ENCODE results near the gene MFSD12. TPM values are rescaled to one million over a fixed set of nuclear protein-coding genes. Genes with fewer than 3 reads are reported as not detected.

Gene MFSD12
- total RNA-seq (2021) = 44.7 and 48.2 TPM in 2 replicates
- percentile 44 among the genes with signal in this experiment for Bru-seq, nascent RNA
- BruChase-seq, experiment 1, labeled RNA remaining after a 2-hour chase = percentile 55 among the genes with signal in this experiment
- BruChase-seq, experiment 2, labeled RNA remaining after a 6-hour chase = percentile 59 among the genes with signal in this experiment
- long read RNA-seq, transcript MFSD12-201 (10 exons, 2,124 nt) = major isoform, 20 of 40 reads
- long read RNA-seq, partial matches to known transcripts = 4 of 40 reads
- long read RNA-seq, other reads (novel, unspliced or antisense) = 14 of 40 reads

DNA sequence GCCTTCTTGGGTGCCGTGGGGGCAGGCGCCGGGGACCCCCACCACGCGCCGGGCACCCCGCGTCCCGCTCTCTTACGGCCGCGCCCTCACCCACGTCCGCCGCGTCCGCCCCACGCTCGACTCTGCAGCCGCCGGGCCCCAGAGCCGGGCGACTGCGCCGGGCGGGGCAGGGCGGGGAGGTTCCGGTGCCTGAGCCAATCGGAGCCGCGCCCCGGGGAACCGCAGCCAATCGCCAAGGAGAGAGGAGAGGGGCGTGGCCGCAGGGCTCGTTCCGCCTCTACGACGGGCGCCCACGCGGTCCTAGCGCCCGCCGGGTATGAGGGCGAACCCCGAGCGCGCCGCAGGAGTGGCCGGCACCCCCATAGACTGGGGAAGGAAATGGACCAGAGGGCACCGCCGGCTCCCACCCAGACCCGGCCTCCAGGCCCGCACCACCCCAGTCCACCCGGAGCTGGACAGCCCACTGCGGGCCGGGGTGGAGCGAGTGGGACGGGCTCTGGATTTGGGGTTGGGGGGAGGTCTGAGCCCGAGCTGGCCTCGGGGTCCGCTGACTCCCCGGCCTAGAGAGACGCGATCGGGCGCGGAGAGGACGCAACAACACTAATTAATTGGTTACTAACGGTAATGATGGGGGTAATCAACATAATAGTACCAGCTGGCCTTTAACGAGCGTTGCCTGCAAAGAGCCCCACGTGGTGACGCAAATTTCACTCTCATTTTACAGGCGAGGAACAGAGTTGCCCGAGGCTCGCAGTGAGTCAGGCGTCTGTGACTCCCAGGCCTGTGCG is at the start of gene MFSD12:
MFSD12 (minus strand) TSS at position 126 of the 788 bp plus-strand sequence. CDS start 183 bp downstream, outside the sequence.
- Histone ChIP-seq H3K4me1 (ENCODE audit: insufficient read depth, low read length, poor library complexity, severe bottlenecking) (peaks cover 16% of the 10 kb centered on the region), H3K36me3 (ENCODE audit: insufficient read depth, low read length, poor library complexity, severe bottlenecking) (no peaks in the 10 kb centered on the region), H3K27me3 (replicated peaks; ENCODE audit: insufficient read depth, low read depth, low read length, poor library complexity) (no peaks in the 10 kb centered on the region), H3K4me3 (ENCODE audit: low read depth, low read length, poor library complexity, severe bottlenecking) (peak within 1 kb of the TSS; percentile 92), H3K9me3 (ENCODE audit: low read depth, low read length, poor library complexity, severe bottlenecking) (no peaks in the 10 kb centered on the region), H3K27ac (ENCODE audit: low read depth, low read length, poor library complexity, severe bottlenecking) (peak within 1 kb of the TSS; percentile 79)
- ChIA-PET POLR2A (ENCODE audit: low non-redundant PET) (no interaction called here), CTCF (interaction anchor here (0.5 kb wide), 1 partner anchor 125 kb away, joined by 5 read pairs; no protein-coding TSS in a partner anchor)
- BruUV-seq (replicated peaks) = no TSS peak
- intact Hi-C loops (cut with micrococcal nuclease; ENCODE audit: unreplicated experiment) = no loop called here
- peak; percentile 97 for DNase-seq (ENCODE audit: low spot score)
- no peak for TF ChIP-seq EZH2 (IDR thresholded peaks at IDR 0.05; ENCODE audit: borderline replicate concordance, low read depth, low read length, poor library complexity, severe bottlenecking)
- TF ChIP-seq, protein P1, sequence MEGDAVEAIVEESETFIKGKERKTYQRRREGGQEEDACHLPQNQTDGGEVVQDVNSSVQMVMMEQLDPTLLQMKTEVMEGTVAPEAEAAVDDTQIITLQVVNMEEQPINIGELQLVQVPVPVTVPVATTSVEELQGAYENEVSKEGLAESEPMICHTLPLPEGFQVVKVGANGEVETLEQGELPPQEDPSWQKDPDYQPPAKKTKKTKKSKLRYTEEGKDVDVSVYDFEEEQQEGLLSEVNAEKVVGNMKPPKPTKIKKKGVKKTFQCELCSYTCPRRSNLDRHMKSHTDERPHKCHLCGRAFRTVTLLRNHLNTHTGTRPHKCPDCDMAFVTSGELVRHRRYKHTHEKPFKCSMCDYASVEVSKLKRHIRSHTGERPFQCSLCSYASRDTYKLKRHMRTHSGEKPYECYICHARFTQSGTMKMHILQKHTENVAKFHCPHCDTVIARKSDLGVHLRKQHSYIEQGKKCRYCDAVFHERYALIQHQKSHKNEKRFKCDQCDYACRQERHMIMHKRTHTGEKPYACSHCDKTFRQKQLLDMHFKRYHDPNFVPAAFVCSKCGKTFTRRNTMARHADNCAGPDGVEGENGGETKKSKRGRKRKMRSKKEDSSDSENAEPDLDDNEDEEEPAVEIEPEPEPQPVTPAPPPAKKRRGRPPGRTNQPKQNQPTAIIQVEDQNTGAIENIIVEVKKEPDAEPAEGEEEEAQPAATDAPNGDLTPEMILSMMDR (conservative IDR thresholded peaks at IDR 0.05; ENCODE audit: low read depth, low read length) = no peak

DNA sequence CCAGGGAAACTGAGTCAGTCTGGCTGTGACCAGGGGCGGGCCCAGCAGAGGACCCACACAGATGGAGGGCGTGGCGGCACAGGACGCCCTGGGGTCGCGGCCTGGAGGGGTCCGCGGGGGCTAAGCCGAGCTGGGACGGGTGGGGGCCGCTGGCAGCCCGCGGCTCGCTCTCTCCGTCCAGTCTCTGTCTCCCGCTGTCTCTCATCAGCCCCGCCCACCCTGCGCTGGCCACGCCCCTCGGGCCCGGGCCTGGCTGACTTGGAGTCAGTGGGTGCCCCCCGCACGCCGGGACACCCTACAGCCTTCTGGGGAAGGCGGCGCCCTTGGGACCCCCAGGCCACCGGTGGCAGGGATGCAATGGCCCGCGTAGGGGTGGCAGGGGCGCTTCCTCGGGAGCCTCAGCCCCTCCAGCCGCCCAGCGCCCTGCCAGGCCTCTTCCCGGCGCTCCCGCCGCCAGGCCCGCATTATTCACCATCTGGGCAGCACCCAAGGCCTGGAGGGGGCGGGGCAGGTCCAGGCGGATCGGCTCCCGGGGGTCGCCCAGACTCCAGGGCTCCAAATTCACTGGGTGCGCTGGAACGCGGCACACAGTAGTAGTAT is 49.4 kb upstream of the MFSD12 start, which contains the start of gene TBXA2R:
TBXA2R (minus strand) TSS at position 186 of the 600 bp plus-strand sequence. CDS start 6,241 bp downstream, outside the sequence.
- H3K36me3 ChIP-seq (ENCODE audit: insufficient read depth, low read length, poor library complexity, severe bottlenecking) = peaks cover 5% of the 10 kb centered on the region
- peak within 1 kb of the TSS; percentile 31 for H3K4me3 ChIP-seq (ENCODE audit: low read depth, low read length, poor library complexity, severe bottlenecking)
- POLR2A ChIA-PET (ENCODE audit: low non-redundant PET) = no interaction called here
- no peak within 1 kb of the TSS for H3K27ac ChIP-seq (ENCODE audit: low read depth, low read length, poor library complexity, severe bottlenecking)
- H3K27me3 ChIP-seq (replicated peaks; ENCODE audit: insufficient read depth, low read depth, low read length, poor library complexity) = no peaks in the 10 kb centered on the region
- intact Hi-C loops (cut with micrococcal nuclease; ENCODE audit: unreplicated experiment) = no loop called here
- peak; percentile 72 for DNase-seq (ENCODE audit: low spot score)
- H3K4me1 ChIP-seq (ENCODE audit: insufficient read depth, low read length, poor library complexity, severe bottlenecking) = peaks cover 11% of the 10 kb centered on the region
- CTCF ChIA-PET = interaction anchor here (0.7 kb wide), 1 partner anchor 381 kb away, joined by 7 read pairs; no protein-coding TSS in a partner anchor
- no peak for TF ChIP-seq EZH2 (IDR thresholded peaks at IDR 0.05; ENCODE audit: borderline replicate concordance, low read depth, low read length, poor library complexity, severe bottlenecking)
- no TSS peak for BruUV-seq (replicated peaks)
- no peaks in the 10 kb centered on the region for H3K9me3 ChIP-seq (ENCODE audit: low read depth, low read length, poor library complexity, severe bottlenecking)

DNA sequence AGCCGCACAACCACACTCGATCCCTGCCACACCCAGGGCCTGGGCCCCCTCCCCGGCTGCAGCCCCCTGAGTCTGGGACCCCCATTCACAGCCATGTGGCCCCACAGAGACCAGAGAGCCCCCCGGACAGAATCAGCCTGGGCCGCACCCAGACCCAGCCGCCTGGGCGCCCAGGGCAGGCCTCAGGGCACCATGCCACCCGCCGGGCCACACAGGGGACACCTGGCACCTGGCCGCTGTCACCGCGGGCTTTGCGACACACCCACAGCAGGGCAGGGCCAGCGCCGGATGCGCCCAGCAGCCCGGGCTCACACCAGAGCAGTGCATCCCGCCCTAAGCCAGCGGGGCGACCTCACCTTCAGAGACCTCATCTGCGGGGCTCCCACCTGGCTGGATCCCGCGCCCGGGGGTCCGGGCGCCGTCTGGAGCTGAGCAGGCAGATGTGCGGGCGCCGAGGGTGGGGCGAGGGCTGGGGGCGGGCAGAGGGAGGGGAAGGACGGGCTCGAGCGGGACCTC is 48.8 kb upstream of the MFSD12 start:
- ChIA-PET CTCF (interaction anchor here (0.7 kb wide), 1 partner anchor 381 kb away, joined by 7 read pairs; no protein-coding TSS in a partner anchor), POLR2A (ENCODE audit: low non-redundant PET) (no interaction called here)

More for the DNA sequence above, 48.8 kb upstream of the MFSD12 start:
- BruUV-seq (replicated peaks) = no TSS peak
- TF ChIP-seq EZH2 (IDR thresholded peaks at IDR 0.05; ENCODE audit: borderline replicate concordance, low read depth, low read length, poor library complexity, severe bottlenecking) = no peak
- TF ChIP-seq, protein P1 (conservative IDR thresholded peaks at IDR 0.05; ENCODE audit: low read depth, low read length) = no peak
- H3K4me1 ChIP-seq (ENCODE audit: insufficient read depth, low read length, poor library complexity, severe bottlenecking) = peaks cover 11% of the 10 kb centered on the region
- H3K4me3 ChIP-seq (ENCODE audit: low read depth, low read length, poor library complexity, severe bottlenecking) = peak overlapping the region; percentile 31
- H3K27me3 ChIP-seq (replicated peaks; ENCODE audit: insufficient read depth, low read depth, low read length, poor library complexity) = no peaks in the 10 kb centered on the region
- intact Hi-C loops (cut with micrococcal nuclease; ENCODE audit: unreplicated experiment) = no loop called here
- no peak overlapping the region for H3K27ac ChIP-seq (ENCODE audit: low read depth, low read length, poor library complexity, severe bottlenecking)
- no peaks in the 10 kb centered on the region for H3K36me3 ChIP-seq (ENCODE audit: insufficient read depth, low read length, poor library complexity, severe bottlenecking)
- no peaks in the 10 kb centered on the region for H3K9me3 ChIP-seq (ENCODE audit: low read depth, low read length, poor library complexity, severe bottlenecking)
- DNase-seq (ENCODE audit: low spot score) = no peak

Data from A673 (cell line).